M059J (cell line): ENCODE data around the gene OR4D2. TPM values are rescaled to one million over a fixed set of nuclear protein-coding genes. Genes with fewer than 3 reads are reported as not detected.
"Not testable (repeated sequence)": the region's sequence is repeated elsewhere in the genome, so short reads cannot be mapped to it uniquely, and the experiment has no call there.

Experiments
- DNase-seq: peaks from one replicate; pipeline ENCODE4 v3.0.0-alpha.2; 2012; ENCODE audit warnings: low read depth
- total RNA-seq: library from RNA; depleted of rRNA; stranded (reverse); fragments of >200 nt; shearing (Covaris generic); gene quantifications from 2 replicates; pipeline ENCODE4 v1.2.3, GENCODE V29; 2014; rRNA removed

The OR4D2 gene
- total RNA-seq: not detected in 2 replicates

DNA sequence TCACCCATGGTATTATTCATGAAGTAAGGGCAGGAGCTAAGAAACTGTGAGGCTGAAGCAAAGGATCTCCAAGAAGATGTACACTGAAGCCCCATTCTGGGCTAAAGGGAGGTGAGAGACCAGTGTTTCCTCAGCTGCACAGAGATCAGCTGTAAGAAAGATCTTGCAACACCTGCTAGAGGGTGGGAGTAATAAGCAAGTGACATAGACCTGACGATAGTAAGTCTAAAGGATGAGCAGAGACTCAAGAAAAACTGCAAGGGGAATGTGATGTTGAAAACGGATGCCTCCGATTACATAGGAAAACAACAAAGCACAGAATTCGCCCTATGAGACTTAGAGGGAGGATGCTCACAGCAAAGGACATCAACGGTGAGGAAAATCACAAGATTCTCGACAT is at the start of gene OR4D2:
OR4D2 (plus strand) TSS at position 301 of the 400 bp plus-strand sequence. CDS start 2,674 bp downstream, outside the sequence.
- no peak for DNase-seq

DNA sequence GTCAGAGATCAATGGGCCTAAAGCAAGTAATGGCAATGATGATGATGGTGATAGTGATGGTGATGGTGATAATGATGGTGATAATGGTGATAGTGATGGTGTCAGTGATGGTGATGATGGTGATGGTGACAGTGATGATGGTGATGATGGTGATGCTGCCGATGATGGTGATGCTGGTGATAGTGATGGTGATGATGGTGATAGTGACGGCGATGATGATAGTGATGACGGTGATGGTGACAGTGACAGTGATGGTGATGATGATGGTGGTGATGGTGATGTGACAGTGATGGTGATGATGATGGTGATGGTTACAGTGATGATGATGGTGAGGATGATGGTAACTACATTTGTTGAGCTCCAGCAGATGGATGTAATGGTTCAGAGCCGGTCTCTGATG is 49.4 kb upstream of the OR4D2 start:
- DNase-seq: no peak

DNA sequence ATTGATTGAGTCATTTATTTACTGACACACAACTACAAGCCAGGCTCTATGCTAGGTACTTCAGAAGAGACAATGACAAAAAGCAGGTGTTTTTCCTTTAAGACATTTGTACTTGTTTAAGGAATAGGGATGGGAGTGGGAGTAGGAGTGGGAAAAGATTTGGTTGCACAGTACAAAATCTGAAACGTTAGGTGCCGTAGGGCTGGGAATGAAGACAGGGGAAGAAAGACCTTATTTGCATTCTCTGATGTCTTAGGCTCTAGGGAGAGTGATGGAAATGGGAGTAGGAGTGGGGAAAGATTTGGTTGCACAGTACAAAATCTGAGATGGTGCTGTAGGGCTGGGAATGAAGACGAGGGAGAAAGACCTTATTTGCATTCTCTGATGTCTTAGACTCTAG is 47.3 kb upstream of the OR4D2 start:
- no peak for DNase-seq

DNA sequence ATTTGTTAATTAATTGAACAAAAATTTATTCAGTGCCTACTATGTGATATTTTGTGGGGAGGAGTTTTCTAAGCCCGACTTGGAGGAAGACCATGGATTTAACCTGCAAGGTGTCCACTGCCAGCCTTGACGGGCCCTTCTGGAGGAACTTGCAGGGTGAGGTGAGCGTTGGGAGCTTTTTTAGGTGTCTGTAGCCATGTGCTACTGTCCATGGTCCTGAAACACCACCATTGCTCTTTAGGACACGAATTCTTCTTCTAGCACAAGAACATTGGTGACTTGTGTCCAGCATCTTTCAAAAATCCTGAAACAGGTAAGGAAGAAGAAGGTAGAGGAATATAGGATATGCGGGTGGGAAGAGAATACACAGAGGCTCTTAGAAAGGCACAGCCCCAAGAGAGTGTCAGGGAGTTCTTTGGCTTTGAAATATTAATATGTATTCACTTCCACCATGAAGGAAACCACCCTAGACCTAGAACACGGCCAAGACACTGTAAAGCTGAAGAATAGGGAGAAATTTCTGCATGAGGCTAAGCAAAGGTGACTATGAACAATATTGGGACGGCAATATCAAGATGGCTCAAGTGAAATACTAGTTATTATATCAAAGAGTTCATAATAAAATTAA is 46.5 kb upstream of the OR4D2 start:
- DNase-seq: peak; percentile 57

DNA sequence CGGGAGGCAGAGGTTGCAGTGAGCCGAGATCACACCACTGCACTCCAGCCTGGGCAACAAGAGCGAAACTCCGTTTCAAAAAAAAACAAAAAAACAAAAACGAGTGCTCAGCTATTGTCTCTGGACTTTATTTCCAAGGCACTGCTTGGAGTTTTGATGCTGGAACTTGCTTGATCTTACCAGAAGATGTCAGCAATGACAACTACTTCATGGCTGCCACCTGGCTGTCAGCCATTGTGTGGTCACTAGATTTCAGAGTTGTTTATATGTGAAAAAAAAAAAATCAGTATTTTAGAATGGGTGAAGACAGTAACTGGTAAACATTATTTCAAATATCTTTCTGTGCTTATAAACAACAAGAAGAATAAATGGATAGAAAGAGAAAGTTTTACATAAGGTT is 44.9 kb upstream of the OR4D2 start:
- peak; percentile 63 for DNase-seq

DNA sequence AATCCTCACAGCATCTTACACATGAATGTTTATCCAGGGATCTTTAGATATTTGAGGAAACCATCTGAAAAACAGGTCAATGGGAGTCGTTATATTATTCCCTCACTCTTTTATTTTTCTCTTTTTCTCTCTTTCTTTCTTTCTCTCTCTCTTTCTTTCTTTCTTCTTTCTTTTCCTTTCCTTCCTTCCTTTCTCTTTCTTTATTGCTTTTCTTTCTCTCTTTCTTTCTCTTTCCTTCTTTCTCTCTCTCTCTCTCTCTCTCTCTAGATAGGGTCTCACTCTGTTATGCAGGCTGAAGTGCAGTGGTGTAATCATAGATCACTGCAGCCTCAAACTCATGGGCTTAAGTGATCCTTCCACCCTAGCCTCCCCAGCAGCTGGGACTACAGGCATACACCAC is 38.9 kb upstream of the OR4D2 start:
- DNase-seq: no peak

DNA sequence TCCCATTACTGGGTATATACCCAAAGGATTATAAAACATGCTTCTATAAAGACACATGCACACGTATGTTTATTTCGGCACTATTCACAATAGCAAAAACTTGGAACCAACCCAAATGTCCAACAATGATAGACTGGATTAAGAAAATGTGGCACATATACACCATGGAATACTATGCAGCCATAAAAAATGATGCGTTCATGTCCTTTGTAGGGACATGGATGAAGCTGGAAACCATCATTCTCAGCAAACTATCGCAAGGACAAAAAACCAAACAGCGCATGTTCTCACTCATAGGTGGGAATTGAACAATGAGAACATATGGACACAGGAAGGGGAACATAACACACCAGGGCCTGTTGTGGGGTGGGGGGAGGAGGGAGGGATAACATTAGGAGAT is 34.1 kb upstream of the OR4D2 start:
- not testable (repeated sequence) for DNase-seq

DNA sequence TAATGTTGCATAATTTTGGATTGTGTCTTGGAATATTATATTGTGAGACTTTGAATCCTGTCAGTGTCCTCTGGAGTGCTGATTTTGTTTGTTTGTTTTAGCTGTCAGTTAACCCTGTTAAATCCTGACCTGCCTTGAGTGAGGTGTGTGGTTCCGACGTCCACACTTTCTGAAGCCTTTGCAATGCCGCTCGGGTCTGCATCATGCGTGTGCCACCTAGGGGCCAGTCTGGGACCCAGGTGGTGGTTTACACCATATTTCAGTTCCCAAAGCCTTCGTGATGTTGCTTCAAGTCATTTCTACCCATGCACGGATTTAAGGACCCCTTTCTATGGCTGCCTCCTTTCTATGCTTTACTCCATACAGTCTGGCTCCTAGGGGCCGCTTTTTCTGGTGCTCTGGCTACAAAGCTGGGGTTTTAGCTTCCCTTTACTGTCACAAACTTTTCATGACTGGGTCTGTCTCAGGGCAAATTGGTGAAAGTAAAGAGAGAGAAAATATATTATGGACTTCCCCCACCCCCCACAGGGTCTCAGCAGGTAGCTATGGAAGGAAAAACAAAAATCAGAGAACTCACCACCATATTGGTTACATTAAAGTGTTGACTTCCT is 30.0 kb upstream of the OR4D2 start:
- peak; percentile 6 for DNase-seq

DNA sequence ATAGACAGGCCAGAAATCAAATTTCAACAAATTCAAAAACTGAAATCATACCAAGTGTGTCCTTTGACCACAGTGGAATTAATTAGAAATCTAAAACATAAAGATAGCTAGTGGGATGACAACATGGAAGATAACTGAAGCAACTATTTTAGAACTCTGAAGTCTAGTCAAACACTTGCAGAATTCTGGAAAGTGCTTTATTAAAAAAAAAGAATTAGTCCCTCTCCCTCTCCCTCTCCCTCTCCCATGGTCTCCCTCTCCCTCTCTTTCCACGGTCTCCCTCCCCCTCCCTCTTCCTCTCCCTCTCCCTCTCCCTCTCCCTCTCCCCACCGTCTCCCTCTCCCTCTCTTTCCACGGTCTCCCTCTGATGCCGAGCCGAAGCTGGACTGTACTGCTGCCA is 25.3 kb upstream of the OR4D2 start:
- DNase-seq: no peak

DNA sequence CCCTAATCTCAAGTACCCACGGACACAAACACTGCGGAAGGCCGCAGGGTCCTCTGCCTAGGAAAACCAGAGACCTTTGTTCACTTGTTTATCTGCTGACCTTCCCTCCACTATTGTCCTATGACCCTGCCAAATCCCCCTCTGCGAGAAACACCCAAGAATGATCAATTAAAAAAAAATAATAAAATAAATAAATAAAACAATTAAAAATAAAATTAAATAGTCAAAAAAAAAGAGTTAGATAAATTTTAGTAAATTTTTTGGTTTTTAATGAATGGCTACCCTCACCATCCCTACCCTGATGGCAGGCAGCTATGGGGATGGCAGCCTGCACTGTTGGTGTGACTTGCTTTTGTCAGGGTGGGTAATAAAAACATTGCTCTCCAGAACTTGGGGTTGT is 23.4 kb upstream of the OR4D2 start:
- not testable (repeated sequence) for DNase-seq

DNA sequence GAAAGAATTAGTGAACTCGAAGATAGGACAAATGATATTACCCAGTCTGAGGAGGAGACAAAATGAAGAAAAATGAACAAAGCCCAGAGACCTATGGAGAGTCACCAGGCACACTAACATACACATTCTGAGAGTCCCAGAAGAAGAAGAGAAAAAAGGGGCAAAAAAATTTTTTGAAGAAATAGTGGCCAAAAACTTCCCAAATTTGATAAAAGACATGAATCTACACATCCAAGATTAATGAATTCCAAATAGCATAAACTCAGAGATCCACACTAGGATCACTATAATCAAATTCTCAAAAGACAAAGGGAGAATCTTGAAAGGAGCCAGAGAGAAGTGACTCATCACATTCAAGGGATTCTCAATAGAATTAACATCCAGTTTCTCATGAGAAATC is 22.0 kb upstream of the OR4D2 start:
- DNase-seq: no peak

DNA sequence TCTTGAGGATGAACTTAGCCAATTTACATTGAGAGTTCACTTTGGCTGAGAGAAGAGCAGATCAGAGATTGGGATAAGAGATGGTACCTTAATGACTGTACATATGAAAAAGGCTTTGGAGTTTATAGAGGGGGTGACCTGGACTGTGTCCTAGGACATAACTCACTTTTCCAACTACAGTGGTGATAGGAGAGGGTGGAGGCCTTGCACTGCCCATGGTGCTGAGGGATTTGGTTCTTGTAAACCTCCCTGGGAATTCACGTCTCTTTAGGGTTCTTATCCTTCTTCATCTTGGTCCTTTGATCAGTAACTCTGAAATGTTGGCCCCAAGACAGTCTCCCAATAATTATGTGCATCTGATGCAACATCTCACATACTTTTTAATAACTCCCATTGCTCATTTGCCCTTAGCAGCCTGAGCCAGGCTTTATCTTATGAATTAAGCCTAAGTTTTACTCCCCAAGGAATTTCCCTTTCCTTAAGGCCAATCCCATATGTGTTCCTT is 18.8 kb upstream of the OR4D2 start, which contains the start of gene OR4D1:
OR4D1 (plus strand) TSS at position 455 of the 505 bp plus-strand sequence. CDS start 6,770 bp downstream, outside the sequence.
- DNase-seq: no peak

DNA sequence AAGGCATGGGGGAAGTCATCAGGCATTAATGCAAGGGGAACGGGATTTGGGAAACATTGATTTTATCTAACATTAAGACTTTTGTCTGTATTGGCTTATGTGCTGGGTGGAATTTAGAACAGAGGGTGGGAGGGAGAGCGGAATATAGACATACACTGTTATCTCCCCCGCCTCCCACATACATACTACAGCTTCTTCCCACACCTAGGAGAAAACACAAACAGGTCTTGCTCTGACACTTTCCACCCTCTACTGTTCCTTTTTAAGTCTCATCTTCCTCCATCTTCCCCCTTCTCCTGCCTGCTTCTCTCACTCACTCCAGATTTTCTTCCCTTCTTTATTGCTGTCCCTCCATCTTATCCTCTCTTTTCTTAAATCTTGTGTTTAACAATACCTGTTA is 18.2 kb upstream of the OR4D2 start:
- DNase-seq: no peak

DNA sequence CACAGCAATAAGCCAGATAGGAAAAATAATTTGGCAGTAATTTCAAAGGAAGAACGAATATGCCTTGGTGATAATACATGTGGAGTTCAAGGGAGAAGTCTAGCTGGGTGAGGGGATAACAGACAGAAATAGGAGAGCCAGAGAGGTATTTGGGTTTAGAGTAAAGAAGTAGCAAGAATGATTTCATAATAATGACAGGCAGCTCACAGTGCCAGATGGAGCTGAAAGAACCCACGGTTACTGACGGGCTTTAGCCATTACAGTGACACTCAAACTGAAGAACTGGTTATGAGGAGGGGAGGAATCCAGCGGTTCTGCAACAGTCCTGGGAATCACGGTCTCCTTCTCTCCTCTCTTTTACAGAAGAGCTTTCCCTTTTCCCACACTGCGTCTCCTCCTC is 16.4 kb upstream of the OR4D2 start:
- no peak for DNase-seq

DNA sequence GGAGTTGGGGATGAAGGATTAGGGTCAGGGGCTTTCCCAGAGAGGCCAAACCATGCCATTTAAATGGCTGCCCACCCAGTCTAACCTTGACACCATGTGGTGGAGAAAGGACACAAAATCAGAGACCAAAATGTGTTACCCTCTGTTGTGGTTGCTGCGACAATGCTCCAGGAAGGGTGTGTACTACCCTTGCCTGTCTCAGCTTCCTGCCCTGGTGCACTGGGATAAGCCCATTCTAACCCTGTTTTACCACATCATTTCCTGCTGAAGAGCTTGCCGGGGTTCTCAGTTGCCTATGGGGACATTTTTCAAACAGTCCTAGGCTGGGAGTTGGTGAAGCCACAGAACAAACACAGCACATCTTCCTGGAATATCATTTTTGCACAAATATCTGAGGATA is 13.7 kb upstream of the OR4D2 start:
- no peak for DNase-seq

DNA sequence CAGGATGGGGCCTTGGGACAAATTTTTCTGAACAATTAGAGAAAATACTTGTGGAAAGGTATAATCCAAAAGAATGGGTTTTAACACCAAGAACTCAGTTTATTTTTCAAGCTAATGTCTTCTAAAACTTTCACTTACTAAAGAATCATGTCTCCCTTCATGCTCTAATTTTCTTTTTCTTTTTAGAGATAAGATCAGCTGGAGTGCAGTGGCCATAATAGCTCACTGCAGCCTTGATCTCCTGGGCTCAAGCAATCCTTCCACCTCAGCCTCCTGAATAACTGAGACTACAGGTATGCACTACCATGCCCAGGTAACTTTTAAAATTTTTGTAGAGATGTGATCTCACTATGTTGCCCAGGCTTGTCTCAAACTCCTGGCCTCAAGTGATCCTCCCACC is 13.1 kb upstream of the OR4D2 start:
- no peak for DNase-seq

DNA sequence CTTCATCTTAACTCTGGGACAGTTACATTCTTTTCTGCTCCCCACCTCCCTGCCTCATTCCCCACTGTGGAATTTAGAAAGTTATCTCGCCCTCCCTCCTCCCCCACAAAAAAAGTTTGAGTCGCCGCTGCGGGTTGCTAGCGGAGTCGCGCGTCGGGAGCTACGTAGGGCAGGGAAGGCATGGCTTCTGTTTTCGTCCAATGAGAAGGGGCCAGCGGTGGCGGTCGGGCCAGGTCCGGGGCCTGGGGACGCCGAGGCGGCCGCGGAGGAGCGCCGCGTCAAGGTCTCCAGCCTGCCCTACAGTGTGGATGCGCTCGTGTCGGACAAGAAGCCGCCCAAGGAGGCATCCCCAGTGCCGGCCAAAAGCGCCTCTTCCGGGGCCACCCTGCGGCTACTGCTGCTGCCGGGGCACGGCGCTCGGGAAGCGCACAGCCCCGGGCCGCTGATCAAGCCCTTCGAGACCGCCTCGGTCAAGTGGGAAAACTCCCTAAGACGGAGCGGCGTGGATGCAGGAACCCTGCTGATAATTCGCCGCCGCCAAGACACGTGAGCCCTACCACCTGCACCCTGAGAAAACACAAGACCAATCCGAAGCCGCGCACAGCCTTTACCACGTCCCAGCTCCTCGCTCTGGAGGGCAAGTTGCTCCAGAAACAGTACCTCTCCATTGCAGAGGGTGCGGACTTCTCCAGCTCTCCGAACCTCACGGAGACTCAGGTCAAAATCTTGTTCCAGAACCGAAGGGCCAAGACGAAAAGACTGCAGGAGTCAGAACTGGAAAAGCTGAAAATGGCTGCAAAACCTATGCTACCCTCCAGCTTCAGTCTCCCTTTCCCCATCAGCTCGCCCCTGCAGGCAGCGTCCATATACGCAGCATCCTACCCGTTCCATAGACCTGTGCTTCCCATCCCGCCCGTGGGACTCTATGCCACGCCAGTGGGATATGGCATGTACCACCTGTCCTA is 9.7 kb upstream of the OR4D2 start:
- DNase-seq: no peak

DNA sequence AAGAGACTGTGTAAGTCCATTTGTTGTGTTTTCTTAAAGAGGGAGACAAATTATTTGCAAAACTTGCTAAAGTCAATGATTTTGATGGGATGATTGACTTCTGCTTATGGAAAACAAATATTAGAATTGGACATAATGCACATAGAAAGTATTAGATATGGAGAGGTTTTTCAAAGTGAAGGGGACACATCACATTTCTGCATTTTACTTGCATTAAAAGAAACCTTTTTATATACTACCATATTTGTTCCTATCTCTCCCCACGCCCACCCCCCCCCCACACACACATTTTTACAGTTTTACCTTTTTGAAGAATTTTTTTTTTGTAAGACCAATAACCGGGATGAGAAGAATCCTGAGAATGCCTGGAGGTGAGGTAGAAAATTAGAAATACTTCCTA is 8.6 kb upstream of the OR4D2 start:
- no peak for DNase-seq

DNA sequence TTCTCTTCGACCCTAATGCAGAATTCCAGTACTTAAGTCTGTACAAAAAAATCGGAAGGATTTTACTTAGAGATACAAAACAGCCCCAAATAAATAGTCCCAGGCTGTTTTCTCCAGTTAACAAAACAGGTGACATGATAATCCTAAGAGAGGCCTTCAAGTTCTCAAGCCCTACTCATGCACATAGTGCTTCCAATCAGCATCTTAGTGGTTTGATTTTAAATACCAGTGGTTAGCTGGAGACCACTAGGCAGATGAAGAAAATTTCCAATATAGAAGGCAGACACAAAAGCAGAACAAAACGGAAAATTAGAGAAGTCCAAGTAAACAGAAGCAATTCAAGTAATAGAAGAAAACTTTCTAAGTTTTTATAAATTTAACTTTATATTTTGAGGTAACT is 5.2 kb upstream of the OR4D2 start:
- no peak for DNase-seq

DNA sequence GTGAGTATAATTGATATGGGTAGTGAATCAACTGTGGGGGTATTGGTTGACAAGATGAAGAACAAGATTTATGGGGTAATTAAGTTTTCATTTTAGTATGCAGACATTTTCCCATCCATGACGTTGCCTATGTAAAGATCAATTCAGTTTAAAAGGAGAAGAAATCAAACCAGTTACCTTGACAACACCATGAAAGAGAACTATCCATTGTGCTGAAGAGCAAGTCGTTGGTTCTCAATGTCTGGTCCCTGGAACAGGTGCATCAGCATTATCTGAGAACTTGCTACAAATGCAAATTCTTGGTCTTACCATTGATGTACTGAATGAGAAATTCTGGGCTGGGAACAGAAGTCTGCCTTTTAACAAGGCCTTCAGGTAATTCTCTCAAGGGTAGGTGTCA is 801 bp upstream of the OR4D2 start:
- DNase-seq: no peak

DNA sequence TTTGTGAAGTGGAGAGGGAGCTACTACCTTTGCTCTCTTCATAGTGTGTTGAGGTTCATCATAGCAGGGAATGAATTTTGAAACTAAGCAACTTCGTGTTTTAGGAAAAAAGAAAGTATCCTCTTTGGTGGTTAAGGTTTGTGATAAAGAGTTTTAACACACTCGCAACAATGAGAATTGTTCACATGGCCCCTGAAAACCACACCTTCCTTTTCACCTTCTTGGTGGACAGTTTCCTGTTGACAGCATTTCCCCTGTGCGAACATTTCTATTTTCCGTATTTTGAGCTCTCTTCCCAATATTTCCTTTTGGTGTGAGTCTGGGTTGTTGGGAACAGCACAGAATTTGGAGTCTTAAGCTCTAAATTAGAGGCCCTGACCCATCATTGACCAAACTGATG is 3.8 kb downstream of the OR4D2 start:
- DNase-seq: no peak

DNA sequence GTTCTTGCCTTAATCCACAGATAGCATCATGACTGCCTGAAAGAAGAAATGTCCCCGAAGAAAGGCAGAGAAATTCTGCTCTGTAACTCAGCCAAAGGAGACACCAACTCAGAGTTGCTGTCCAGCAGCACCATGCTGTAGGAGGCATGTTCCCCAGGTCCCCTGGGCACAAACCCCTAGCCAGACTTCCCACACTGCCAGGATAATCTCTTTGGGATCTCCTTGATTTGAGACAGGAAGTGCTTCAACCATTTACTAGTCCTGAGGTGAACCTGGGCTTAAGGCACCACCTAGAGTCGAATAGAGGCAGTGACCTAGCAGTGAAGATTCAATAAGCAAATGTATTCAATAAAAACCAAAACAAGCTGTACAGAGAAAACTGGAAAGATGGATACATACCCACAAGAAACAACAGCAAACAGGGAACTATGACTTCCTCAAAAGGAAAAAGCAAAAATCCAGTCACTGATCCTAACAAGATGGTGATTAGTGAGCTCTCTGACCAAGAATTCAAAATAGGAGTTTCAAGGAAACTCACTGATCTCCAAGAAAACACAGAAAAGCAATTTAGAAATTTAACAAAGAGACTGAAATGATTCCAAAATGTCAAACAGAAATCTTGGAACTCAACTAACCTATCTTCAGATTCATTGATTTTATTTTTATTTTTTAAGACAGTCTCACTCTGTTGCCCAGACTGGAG is 5.7 kb downstream of the OR4D2 start:
- peak; percentile 45 for DNase-seq
